ENCODE measurements around the gene DECR2. TPM values are rescaled to one million over a fixed set of nuclear protein-coding genes. Genes with fewer than 3 reads are reported as not detected.
A peak's percentile ranks its signal among the peaks of the same experiment; 100 is the strongest.

The DECR2 gene
- total and polyA plus RNA-seq, 2 experiments from 2014 or later, result 50.0 to 51.5 TPM

DNA sequence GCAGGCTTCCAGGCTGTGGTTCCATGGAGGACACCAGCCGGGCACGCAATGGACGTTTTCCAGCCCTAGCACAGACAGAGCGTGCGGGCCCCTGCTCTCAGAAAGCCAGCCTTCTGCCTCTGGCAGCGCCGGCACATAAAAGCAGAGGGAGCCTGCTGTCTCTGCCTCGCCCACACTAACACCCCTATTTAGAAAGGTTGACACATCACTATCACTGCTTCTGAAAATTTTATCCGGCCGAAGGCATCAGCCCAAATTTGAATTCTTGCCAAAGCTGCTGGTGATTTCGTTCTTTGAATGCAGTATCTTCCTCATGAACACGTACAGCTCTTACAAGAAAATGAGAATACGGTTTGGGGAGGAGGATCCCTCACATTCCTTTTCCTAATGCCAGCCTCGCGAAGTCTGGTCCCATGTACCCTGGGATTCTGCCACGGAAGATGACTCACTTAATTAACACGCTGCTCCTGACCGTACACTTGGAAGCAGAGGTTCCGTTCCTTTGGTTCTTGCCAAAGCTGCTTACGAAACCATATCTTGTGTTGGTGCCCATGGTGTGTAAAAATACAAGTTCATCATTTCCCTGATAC, 22.4 kb downstream of the DECR2 start:
- H3K27ac ChIP-seq, result no peak overlapping the region
- TF ChIP-seq, protein P1, sequence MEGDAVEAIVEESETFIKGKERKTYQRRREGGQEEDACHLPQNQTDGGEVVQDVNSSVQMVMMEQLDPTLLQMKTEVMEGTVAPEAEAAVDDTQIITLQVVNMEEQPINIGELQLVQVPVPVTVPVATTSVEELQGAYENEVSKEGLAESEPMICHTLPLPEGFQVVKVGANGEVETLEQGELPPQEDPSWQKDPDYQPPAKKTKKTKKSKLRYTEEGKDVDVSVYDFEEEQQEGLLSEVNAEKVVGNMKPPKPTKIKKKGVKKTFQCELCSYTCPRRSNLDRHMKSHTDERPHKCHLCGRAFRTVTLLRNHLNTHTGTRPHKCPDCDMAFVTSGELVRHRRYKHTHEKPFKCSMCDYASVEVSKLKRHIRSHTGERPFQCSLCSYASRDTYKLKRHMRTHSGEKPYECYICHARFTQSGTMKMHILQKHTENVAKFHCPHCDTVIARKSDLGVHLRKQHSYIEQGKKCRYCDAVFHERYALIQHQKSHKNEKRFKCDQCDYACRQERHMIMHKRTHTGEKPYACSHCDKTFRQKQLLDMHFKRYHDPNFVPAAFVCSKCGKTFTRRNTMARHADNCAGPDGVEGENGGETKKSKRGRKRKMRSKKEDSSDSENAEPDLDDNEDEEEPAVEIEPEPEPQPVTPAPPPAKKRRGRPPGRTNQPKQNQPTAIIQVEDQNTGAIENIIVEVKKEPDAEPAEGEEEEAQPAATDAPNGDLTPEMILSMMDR (IDR thresholded peaks at IDR 0.05; ENCODE audit: low read depth, low read length), result no peak
- H3K4me3 ChIP-seq, result no peak overlapping the region
- peak in 1 of 2 donors; percentile 99 for DNase-seq (ENCODE audit: low read depth in 1 of 2, low spot score in 1 of 2)
- H3K4me1 ChIP-seq (ENCODE audit: low read depth), result peaks cover 4% of the 10 kb centered on the region
- peaks cover 22% of the 10 kb centered on the region for H3K27me3 ChIP-seq
- no peaks in the 10 kb centered on the region for H3K9me3 ChIP-seq (ENCODE audit: low read depth)
- no peaks in the 10 kb centered on the region for H3K36me3 ChIP-seq

GRCh38 chr16:424623-425081, 23.0 kb downstream of the DECR2 start:
- Histone ChIP-seq H3K9me3 (ENCODE audit: low read depth) (no peaks in the 10 kb centered on the region), H3K4me1 (ENCODE audit: low read depth) (peaks cover 4% of the 10 kb centered on the region), H3K36me3 (no peaks in the 10 kb centered on the region), H3K27me3 (peaks cover 22% of the 10 kb centered on the region), H3K27ac (peak overlapping the region; percentile 71), H3K4me3 (peak overlapping the region; percentile 65)
- TF ChIP-seq, protein P1 (IDR thresholded peaks at IDR 0.05; ENCODE audit: low read depth, low read length), result no peak
- peak in 1 of 2 donors; percentile 39 for DNase-seq (ENCODE audit: low read depth in 1 of 2, low spot score in 1 of 2)

DNA sequence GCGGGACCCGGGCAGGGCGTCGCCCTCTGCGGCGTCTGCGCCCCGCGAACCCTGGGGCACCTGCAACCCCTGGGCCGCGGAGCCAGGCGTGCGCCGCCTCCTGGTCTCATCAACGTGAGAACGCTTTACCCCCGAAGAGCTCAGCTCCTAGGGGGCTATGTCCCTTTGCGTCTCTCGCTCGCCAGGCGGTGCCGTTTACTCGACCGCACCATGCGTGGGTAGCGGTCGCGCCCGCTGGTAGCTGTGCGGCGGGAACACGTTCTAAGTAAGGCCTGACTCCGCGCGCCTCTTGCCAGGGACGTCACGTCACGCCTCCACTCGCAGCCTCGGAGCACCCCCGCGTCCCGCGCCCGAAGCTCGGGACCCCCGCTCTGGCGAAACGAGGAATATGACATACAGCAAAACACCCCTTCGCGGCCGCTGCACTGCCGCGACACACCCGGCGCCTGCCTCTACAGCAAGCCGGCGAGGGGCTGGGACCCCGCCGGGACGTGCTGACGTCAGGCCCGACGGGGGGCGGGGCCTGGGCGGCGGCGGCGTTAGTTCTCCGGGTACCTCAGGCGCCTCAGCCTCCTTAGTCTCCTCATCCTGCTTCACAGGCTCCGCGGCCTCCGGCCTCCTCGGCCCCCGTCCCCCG, 23.5 kb downstream of the DECR2 start, which contains the start of gene RAB11FIP3:
Gene RAB11FIP3, plus strand, starts transcription at position 568 of the 637 bp plus-strand sequence. CDS start 358 bp downstream, outside the sequence.
- DNase-seq (ENCODE audit: low read depth in 1 of 2, low spot score in 1 of 2), result peak; percentile 81 to 86
- Histone ChIP-seq H3K36me3 (no peaks in the 10 kb centered on the region), H3K4me1 (ENCODE audit: low read depth) (peaks cover 4% of the 10 kb centered on the region), H3K27me3 (peaks cover 22% of the 10 kb centered on the region), H3K4me3 (peak within 1 kb of the TSS; percentile 85), H3K9me3 (ENCODE audit: low read depth) (no peaks in the 10 kb centered on the region), H3K27ac (peak within 1 kb of the TSS; percentile 71)
- TF ChIP-seq, protein P1 (IDR thresholded peaks at IDR 0.05; ENCODE audit: low read depth, low read length), result peak; percentile 33

DNA sequence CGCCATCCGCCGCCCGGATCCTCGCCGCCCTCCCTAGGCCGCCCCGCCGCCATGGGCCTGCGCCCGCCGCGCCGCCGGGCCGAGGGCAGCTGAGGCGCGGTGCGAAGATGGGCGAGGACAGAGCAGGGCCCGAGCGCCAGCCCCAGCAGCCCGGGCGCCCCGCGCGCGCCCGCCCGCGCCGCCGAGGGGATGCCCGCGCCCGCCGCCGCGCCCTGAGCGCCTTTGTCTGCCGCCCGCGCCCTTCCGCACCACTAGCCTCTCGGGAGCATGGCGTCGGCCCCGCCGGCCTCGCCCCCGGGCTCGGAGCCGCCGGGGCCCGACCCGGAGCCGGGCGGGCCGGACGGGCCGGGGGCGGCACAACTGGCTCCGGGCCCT, 24.0 kb downstream of the DECR2 start:
- peaks cover 4% of the 10 kb centered on the region for H3K4me1 ChIP-seq (ENCODE audit: low read depth)

GRCh38 chr16:426115-426905, 24.6 kb downstream of the DECR2 start:
- Histone ChIP-seq H3K4me3 (peak overlapping the region; percentile 85), H3K27me3 (peaks cover 22% of the 10 kb centered on the region), H3K4me1 (ENCODE audit: low read depth) (peaks cover 4% of the 10 kb centered on the region), H3K27ac (no peak overlapping the region), H3K36me3 (no peaks in the 10 kb centered on the region), H3K9me3 (ENCODE audit: low read depth) (no peaks in the 10 kb centered on the region)
- DNase-seq (ENCODE audit: low read depth in 1 of 2, low spot score in 1 of 2), result peak in 1 of 2 donors; percentile 30
- TF ChIP-seq, protein P1 (IDR thresholded peaks at IDR 0.05; ENCODE audit: low read depth, low read length), result no peak

More for the DNA sequence above, 24.0 kb downstream of the DECR2 start:
- peak overlapping the region; percentile 71 for H3K27ac ChIP-seq
- peak overlapping the region; percentile 85 for H3K4me3 ChIP-seq
- TF ChIP-seq, protein P1 (IDR thresholded peaks at IDR 0.05; ENCODE audit: low read depth, low read length), result no peak
- DNase-seq (ENCODE audit: low read depth in 1 of 2, low spot score in 1 of 2), result peak in 1 of 2 donors; percentile 47
- peaks cover 22% of the 10 kb centered on the region for H3K27me3 ChIP-seq
- H3K9me3 ChIP-seq (ENCODE audit: low read depth), result no peaks in the 10 kb centered on the region
- H3K36me3 ChIP-seq, result no peaks in the 10 kb centered on the region
